ENCODE measurements around the gene EXOC1.

- TF ChIP-seq CTCF (IDR thresholded peaks at IDR 0.05) (no peak), EP300 (IDR thresholded peaks at IDR 0.05) (no peak), POLR2A (IDR thresholded peaks at IDR 0.05) (no peak)
These were observed 1.6 kb upstream of the EXOC1 start for GRCh38 chr4:55851885-55852284.

All from ovary (tissue), 3 donors.